Mucosa of rectum (tissue), 2 donors: Measurements from ENCODE around the gene RPL19.
"Not testable (repeated sequence)": the region's sequence is repeated elsewhere in the genome, so short reads cannot be mapped to it uniquely, and the experiment has no call there.

Source experiments
- H3K27ac ChIP-seq, 2 donors: one replicate each; pipeline ENCODE4 v1.7.0; 2013; ENCODE audit warnings: inconsistent platforms in 2 of 2, low read depth in 2 of 2, low read length in 2 of 2
- H3K27me3 ChIP-seq, 2 donors: one replicate each; pipeline ENCODE4 v1.7.0; 2013; ENCODE audit warnings: low read length in 2 of 2; ENCODE audit not compliant: control insufficient read depth in 2 of 2, insufficient read depth in 2 of 2
- H3K36me3 ChIP-seq, 2 donors: one replicate each; pipeline ENCODE4 v1.7.0; 2013; ENCODE audit warnings: low read length in 2 of 2; ENCODE audit not compliant: control insufficient read depth in 2 of 2, insufficient read depth in 2 of 2
- H3K4me1 ChIP-seq, 2 donors: one replicate each; pipeline ENCODE4 v1.7.0; 2013; ENCODE audit warnings: low read length in 2 of 2, mild to moderate bottlenecking in 1 of 2; ENCODE audit not compliant: control insufficient read depth in 2 of 2, insufficient read depth in 2 of 2
- H3K4me3 ChIP-seq, 2 donors: one replicate each; pipeline ENCODE4 v1.7.0; 2013; ENCODE audit warnings: low read length in 2 of 2
- H3K9ac ChIP-seq, 2 donors: one replicate each; pipeline ENCODE4 v1.7.0; 2013; ENCODE audit warnings: low read length in 2 of 2, low read depth in 1 of 2, mild to moderate bottlenecking in 1 of 2
- H3K9me3 ChIP-seq, 2 donors: one replicate each; pipeline ENCODE4 v1.7.0; 2013; ENCODE audit warnings: low read length in 2 of 2; ENCODE audit not compliant: control insufficient read depth in 2 of 2
- donor health status: healthy.
- donor health status: Normal muscosa, but diverticular disease.

RPL19 gene

DNA sequence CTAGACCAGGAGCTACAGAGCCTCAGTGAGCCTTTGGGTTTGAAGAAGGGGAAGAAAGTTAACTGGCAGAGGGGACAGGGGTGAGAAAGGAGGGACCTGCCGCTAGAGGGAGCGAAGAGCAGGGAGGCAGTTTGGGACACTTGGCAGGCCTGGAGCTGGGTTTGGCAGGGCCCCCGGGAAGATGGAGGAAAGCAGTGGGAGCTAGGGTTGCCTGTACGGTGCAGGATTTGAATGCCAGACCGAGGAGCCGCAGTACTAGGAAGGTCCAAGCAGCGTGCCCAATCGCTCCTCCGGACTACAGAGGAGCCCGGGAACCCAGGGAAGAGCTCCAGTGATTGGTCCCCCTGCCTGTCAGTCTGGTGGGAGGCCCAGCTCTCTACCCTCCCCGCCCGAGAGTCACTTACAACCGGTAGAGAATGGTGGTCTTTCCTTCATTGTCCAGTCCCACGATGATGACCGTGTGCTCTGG lies 35.4 kb upstream of the RPL19 start:
- Histone ChIP-seq H3K27ac (no peak overlapping the region), H3K9ac (peak overlapping the region; percentile 24 to 46), H3K4me1 (peaks cover 3% of the 10 kb centered on the region in 2 donors), H3K4me3 (peak overlapping the region; percentile 68 to 76), H3K9me3 (no peaks in the 10 kb centered on the region), H3K36me3 (no peaks in the 10 kb centered on the region), H3K27me3 (no peaks in the 10 kb centered on the region)

- no peaks in the 10 kb centered on the region for H3K9me3 ChIP-seq
- H3K4me1 ChIP-seq, result peaks cover 3% of the 10 kb centered on the region in 2 donors
- no peaks in the 10 kb centered on the region for H3K36me3 ChIP-seq
- peak overlapping the region; percentile 68 to 76 for H3K4me3 ChIP-seq
- H3K9ac ChIP-seq, result peak overlapping the region; percentile 21 to 24
- H3K27me3 ChIP-seq, result no peaks in the 10 kb centered on the region
- no peak overlapping the region for H3K27ac ChIP-seq
Observed at GRCh38 chr17:39165178-39165840, 34.8 kb upstream of the RPL19 start.

GRCh38 chr17:39165841-39166349 lies 34.2 kb upstream of the RPL19 start, which contains the start of gene ARL5C:
Gene ARL5C, minus strand, starts transcription at chr17:39166161. Its CDS starts 401 bp downstream, at chr17:39165760.
- peak within 1 kb of the TSS in 1 of 2 donors; percentile 18 for H3K27ac ChIP-seq
- H3K9ac ChIP-seq, result peak within 1 kb of the TSS; percentile 21 to 24
- no peaks in the 10 kb centered on the region for H3K9me3 ChIP-seq
- H3K27me3 ChIP-seq, result no peaks in the 10 kb centered on the region
- peaks cover 3% of the 10 kb centered on the region in 2 donors for H3K4me1 ChIP-seq
- no peaks in the 10 kb centered on the region for H3K36me3 ChIP-seq
- peak within 1 kb of the TSS; percentile 68 to 76 for H3K4me3 ChIP-seq

DNA sequence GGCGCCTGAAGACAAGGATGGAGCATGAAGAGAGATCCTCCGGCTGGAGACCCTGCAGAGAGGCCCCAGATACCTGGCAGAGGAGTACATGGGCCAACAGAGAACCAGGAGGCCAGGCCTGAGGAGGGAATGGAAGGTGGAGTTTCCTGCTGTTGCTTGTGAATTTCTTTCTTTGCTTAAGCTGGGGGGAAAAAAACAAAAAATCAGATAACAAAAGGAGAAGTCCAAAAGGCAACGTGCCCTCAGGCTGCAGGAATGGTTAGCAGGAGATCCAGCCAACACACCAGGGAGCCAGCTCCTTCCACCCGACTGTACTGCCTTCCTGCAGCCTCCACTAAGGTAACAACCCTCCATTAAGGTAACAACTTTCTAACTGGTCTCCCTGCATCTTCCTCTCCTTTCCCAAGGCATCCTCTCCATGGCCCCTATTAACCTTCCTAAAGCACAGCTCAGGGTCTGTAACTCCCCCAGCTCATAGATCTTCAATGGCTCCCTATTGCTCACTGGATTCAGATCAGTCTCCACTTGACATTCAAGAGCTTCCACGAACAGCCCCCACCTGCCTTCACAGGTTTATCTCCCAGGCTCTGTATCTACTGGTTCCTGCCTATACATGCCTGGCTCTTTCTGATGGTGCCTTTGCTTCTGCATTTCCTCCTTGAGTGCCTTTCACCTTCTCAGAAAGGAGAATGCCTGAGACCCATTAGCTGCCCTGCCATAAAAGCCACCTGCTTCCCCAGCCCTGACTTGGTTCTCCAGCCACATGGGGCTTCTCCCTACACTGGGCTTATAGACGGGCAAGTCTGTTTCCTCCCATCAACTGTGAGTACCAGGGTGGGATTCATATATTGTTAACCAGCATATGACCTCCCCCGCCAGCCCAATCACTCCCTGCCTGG lies 33.4 kb upstream of the RPL19 start:
- Histone ChIP-seq H3K9ac (no peak overlapping the region), H3K36me3 (no peaks in the 10 kb centered on the region), H3K27ac (peak overlapping the region in 1 of 2 donors; percentile 18), H3K27me3 (no peaks in the 10 kb centered on the region), H3K9me3 (no peaks in the 10 kb centered on the region), H3K4me1 (peaks cover 3% of the 10 kb centered on the region in 2 donors), H3K4me3 (no peak overlapping the region)

DNA sequence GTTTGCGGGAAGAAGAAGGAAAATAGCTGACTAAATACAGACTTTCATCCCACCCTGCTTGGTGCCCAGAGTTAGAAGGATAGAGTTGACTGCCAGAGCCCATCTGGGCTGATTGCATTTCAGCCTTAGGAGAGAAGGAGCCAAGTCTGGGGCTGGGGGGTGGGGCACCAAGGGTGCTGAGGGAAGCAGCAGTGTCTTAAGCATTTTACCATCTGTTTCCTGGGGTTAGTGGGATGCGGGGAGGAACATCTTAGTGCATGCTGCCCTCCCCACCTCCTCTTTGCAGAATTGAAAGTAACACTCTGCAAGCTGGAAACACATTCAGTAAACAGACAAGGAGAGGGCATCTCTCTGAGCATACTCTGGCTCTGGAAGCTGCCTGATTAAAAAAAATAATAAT lies 32.6 kb upstream of the RPL19 start:
- Histone ChIP-seq H3K27me3 (no peaks in the 10 kb centered on the region), H3K9ac (no peak overlapping the region), H3K4me1 (peaks cover 3% of the 10 kb centered on the region in 2 donors), H3K27ac (peak overlapping the region in 1 of 2 donors; percentile 18), H3K4me3 (no peak overlapping the region), H3K9me3 (no peaks in the 10 kb centered on the region), H3K36me3 (no peaks in the 10 kb centered on the region)

DNA sequence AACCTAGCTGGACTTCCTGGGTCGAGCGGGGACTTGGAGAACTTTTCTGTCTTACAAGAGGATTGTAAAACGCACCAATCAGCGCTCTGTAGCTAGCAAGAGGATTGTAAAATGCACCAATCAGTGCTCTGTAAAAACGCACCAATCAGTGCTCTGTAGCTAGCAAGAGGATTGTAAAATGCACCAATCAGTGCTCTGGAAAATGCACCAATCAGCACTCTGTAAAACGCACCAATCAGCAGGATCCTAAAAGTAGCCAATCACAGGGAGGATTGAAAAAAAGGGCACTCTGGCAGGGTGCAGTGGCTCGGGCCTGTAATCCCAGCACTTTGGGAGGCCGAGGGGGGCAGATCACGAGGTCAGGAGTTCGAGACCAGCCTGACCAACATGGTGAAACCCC lies 31.6 kb upstream of the RPL19 start:
- H3K27me3 ChIP-seq, H3K4me1 ChIP-seq, H3K27ac ChIP-seq, H3K36me3 ChIP-seq, H3K9ac ChIP-seq, H3K4me3 ChIP-seq, H3K9me3 ChIP-seq: not testable (repeated sequence)

DNA sequence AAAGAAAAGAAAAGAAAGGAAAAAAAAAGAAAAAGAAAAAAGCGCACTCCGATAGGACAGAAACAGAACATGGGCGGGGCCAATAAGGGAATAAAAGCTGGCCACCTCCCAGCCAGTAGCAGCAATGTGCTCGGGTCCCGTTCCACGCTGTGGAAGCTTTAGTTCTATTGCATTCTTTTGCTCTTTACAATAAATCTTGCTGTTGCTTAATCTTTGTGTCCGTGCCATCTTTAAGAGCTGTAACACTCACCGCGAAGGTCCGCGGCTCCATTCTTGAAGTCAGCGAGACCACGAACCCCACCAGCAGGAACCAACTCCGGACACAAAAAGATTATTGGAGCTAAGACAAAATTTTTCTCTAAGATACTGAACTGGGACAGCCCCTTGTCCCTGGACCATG lies 31.0 kb upstream of the RPL19 start:
- Histone ChIP-seq H3K9me3 (no peaks in the 10 kb centered on the region), H3K4me1 (peaks cover 3% of the 10 kb centered on the region in 2 donors), H3K27me3 (no peaks in the 10 kb centered on the region), H3K27ac (no peak overlapping the region), H3K4me3 (no peak overlapping the region), H3K36me3 (no peaks in the 10 kb centered on the region), H3K9ac (no peak overlapping the region)

DNA sequence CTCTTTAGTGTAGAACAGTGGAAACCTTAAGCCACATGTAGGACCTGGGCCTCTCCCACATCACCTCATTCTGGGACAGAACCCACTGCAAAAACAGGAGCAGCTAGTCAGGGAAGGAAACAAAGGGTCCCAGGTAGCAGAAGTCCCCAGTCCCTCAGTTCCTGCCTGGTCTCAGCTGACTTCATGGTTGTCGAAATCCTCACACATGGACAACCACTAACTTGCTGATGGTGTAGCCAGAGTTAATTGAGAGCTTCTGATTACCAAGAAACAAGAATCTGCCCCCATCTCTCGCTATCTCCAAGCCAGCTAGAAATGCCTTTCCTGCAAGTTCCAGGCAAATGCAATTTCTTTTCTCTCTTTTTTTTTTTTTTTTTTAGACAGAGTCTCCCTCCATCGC lies 30.6 kb upstream of the RPL19 start:
- H3K36me3 ChIP-seq, result no peaks in the 10 kb centered on the region
- H3K9me3 ChIP-seq, result no peaks in the 10 kb centered on the region
- H3K4me1 ChIP-seq, result peaks cover under 1 to 2% of the 10 kb centered on the region in 2 donors
- no peak overlapping the region for H3K27ac ChIP-seq
- H3K4me3 ChIP-seq, result no peak overlapping the region
- no peak overlapping the region for H3K9ac ChIP-seq
- H3K27me3 ChIP-seq, result no peaks in the 10 kb centered on the region

DNA sequence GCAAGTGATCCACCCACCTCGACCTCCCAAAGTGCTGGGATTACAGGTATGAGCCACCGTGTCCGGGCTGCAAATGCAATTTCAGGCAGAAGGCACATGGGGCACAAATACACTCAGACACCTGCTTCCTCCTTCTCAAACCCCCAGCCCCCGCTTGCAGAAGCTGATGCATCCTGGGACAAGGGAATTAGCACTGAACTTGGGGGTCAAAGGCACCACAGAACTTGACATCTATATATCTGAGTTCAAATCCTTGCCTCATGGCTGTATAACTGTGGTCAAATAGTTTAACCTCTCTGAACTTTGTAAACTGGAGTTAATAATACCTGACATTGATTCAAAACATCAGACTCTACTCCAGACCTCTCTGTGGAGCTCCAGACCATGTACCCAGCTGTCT lies 30.0 kb upstream of the RPL19 start:
- no peaks in the 10 kb centered on the region for H3K36me3 ChIP-seq
- H3K4me1 ChIP-seq, result peaks cover 0 to 2% of the 10 kb centered on the region in 2 donors
- H3K9me3 ChIP-seq, result no peaks in the 10 kb centered on the region
- no peak overlapping the region for H3K4me3 ChIP-seq
- H3K27me3 ChIP-seq, result no peaks in the 10 kb centered on the region
- no peak overlapping the region for H3K27ac ChIP-seq
- no peak overlapping the region for H3K9ac ChIP-seq

DNA sequence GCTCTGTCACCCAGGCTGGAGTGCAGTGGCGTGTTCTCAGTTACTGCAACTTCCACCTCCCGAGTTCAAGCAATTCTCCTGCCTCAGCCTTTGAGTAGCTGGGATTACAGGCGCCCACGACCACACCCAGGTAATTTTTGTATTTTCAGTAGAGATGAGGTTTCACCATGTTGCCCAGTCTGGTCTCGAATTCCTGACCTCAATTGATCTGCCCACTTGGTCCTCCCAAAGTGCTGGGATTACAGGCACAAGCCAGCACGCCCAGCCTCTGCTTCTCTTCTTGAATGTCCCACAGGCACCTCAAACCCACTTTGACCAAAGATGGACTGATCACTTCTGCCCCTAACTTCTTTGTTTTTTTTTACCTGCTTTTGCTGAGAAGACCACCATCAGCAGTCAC lies 29.5 kb upstream of the RPL19 start:
- Histone ChIP-seq H3K9me3 (no peaks in the 10 kb centered on the region), H3K27ac (no peak overlapping the region), H3K36me3 (no peaks in the 10 kb centered on the region), H3K4me1 (peaks cover 0 to 3% of the 10 kb centered on the region in 2 donors), H3K9ac (no peak overlapping the region), H3K27me3 (no peaks in the 10 kb centered on the region), H3K4me3 (no peak overlapping the region)
